DMS 273 (cell line): ENCODE data around the gene NAMPT.

Experiments used
- DNase-seq: peaks from one replicate; lab custom pipeline; 2025; ENCODE audit not compliant: unreplicated experiment; lab: John Stamatoyannopoulos, UW

The NAMPT gene

GRCh38 chr7:106276513-106276912 lies 8.3 kb downstream of the NAMPT start:
- no peak for DNase-seq

- DNase-seq: no peak
Measured at GRCh38 chr7:106273009-106273668, 11.6 kb downstream of the NAMPT start.

DNA sequence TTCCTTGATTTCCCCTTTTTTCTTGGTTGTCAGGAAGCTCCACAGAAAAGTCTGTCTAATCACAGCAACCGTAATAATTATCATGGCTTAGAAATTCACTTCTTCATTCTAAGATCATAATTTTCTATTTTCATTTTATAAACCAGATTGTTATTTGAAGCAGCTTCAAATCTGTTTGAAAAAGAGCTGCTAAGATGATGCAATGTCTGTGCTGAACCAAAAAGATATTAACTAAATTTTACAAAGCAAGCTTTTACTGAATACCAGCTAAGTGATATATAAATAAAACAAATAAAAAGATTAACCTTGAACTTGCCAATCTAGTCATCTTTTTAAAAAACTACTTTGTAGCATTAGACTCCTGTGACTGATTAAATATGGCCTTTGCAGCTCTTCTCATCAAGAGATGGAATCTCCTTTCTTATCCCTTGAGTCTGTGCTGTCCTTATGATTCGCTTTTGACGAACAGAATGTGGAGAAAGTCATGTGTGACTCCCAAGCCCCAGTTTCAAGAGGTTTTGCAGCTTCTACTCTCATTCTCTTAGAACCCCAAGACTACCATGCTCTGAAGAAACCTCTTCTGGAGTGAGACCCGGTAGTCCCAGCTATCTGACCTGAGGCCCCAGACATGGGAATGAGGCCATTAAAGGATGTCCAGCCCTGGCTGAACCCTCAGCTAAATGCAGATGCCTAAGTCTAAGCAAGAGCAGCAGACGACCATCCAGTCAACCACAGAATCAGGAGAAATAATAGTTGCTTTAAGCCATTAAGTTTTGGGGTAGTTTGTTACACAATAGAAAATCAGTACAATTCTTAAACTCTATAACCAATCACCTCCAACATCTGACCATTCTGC lies 14.4 kb downstream of the NAMPT start:
- DNase-seq: no peak

DNA sequence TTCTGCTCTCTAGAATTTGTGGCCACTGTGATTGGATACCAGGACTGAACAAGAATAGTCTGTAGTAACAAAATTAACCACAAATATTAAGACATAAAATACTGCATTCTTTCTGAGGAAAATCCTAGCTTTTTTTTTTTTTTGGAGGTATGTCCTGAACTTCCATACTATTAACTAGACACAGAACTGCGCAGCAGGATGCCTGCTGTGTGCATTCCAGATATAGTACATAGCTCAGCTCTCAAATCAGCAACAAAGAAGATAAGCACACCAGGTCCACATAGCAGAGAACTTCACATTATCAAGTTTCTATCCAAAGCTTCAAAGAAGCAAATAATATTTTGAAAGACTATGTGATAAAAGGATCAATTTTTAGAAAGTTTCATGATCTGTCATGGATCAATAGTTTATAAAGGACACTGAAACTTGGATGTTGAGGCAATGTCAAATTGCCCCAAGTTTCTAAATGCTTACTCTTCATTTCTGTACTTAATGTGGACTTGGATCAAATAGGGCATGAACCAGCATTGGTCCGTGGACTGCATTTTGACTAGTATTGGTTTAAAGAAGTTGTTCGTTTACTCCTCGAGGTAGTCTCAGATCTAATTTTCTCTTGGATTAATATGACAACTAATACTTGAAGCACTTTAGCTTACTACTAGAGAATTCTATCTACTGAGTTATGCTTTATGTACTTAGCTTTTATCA lies 15.4 kb downstream of the NAMPT start:
- no peak for DNase-seq

DNA sequence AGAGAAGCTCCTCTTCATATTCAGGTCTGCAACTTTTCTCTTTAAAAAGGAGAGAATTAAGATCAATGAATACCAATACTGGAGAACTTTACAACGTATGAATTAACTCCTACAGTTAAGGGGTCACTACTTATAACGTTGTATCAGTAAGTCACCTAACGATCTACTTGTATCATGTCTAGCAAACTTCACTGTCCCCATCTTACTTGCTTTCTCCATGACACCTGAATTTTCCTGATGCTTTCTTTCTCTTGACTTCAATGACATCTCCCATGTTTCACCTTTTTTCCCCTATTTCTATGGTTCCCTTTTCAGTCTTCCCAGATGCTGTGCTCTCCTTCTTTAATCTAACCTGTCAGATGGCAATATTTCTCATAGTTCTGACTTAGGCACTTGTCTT lies 19.6 kb downstream of the NAMPT start:
- no peak for DNase-seq

- DNase-seq: no peak
Measured at GRCh38 chr7:106262221-106262881, 22.4 kb downstream of the NAMPT start.

- no peak for DNase-seq
Measured at GRCh38 chr7:106260136-106260561, 24.6 kb downstream of the NAMPT start.

DNA sequence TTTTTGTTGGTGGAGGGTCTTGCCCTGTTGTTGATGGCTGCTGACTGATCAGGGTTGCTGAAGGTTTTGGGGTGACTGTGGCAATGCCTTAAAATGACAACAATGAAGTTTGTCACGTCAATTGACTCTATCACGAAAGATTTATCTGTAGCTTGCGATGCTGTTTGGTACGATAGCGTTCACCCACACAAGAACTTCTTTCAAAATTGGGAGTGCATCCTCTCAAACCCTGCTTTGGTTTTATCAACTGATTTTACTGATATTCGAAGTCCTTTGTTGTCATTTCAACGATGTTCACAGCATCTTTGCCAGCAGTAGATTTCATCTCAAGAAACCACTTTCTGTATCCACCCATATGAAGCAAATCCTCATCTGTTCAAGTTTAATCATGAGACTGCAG lies 26.0 kb downstream of the NAMPT start:
- DNase-seq: no peak

DNA sequence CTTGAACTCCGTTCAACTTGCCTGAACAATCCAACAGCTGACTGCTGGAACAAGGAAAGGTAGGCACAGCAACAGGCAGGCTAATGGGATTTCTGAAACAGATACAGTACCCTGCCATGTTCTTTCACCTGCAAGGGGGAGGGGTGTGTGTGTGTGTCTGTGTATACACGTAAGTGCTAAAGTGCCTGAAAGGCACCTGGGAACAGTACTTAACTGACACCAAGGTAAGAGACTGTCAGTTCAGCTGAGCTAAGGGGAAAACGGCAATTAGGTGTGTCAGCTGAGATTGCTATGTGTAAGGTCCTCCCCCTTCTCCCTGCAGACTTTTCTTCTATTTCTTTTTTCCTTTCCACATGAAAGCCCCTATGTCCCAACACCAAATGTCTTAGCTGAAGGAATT lies 27.0 kb downstream of the NAMPT start:
- no peak for DNase-seq

GRCh38 chr7:106256144-106256543 lies 28.6 kb downstream of the NAMPT start:
- no peak for DNase-seq

GRCh38 chr7:106255246-106255645 lies 29.5 kb downstream of the NAMPT start:
- no peak for DNase-seq

- no peak for DNase-seq
Measured at GRCh38 chr7:106254525-106255116, 30.2 kb downstream of the NAMPT start.

DNA sequence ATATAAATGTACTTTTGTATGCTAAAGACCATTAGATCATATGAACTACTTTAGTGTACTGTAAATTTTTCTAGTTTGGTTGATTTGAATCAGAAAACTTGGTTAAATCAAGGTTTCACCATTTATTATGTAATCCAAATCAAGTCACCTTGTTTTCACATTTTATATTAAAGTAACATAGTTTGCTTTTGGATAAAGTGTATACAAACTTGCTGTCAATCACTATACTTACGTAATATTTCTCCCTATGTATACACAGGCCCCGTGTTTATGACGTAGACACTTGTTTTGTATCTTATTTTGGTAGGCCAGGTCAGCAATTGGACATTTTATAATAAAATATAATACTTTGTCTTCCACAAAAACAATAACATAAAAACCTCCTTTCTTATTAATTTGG lies 32.2 kb downstream of the NAMPT start:
- DNase-seq: no peak

GRCh38 chr7:106249488-106249887 lies 35.3 kb downstream of the NAMPT start:
- DNase-seq: no peak

DNA sequence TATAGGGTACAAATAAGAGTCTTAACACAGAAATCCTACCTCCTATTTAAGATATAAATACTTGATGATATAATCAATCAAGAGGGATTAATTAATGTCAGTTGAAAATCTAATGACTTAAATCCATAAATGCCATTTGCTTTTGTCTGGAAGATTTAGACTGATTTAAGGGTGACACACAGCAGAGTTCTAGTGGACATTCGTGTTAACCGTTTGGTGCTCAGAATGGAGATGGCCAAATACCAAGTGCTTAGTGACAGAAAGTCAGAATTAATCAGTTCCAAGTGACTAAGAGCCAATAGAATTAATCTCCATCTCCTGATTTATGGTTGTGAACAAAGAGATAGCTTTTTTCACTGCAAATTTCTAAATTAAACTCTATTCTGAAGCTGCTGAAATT lies 36.2 kb downstream of the NAMPT start:
- DNase-seq: no peak

GRCh38 chr7:106247841-106248240 lies 36.9 kb downstream of the NAMPT start:
- no peak for DNase-seq

DNA sequence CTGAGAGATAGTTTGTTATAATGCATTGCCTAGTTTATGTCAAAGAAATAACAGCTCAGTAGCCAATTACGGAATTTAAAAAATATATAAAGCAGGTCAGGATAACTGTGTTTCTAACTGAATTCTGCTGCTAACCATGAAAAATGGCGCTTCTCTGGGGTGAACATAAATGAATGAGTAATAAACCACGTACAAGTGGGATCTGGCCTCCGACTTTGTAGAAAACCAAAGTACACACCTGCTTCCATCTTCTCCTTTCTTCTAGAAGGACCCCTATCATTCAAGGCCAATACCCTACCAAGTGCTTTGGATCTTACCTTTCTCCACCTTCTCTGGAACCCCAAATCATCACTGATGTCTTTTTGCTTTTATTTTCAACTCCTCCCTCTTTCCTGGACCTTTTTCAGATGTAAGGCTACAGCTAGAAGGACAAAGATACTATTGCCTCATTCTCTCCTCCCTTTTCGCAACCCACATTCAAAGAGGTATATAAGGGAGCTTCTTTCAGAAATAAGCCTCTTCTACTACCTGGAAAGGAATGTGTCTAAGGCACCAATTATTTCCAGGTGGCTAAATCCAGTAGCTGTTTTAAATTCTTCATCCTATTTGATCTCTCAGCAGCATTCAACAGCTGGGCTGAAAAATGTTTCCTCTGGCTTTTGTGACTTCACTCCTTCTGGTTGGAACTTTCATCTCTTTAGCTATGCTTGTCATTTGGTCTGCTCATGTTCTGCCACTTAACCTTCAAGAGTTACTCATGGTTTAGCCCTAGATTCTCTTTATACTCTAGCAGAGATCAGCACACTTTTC lies 37.7 kb downstream of the NAMPT start:
- DNase-seq: no peak

GRCh38 chr7:106243893-106244292 lies 40.9 kb downstream of the NAMPT start:
- DNase-seq: no peak

DNA sequence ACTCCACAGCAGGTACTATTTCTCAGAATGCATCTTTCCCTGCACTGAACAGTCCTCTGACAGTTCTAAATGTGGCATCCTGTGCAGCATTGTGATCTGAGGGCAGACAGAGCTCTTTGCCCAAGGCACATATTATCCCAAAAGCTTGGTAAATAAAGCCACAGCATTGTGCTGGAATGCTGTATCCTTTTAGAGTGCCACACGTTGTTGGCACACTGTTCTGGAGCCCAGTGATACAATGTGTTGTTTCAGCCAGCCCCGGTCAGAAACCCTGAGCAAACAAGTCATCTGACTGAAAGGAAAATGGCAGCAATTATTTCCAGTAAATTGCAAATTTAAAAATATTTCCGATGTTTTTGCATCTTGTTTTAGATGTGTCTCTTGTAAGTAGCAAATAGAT lies 45.4 kb downstream of the NAMPT start:
- no peak for DNase-seq

- DNase-seq: no peak
Measured at GRCh38 chr7:106238830-106239229, 46.0 kb downstream of the NAMPT start.
